Right lobe of liver (tissue), 6 donors: ENCODE results near the gene FCHO1. TPM values are rescaled to one million over a fixed set of nuclear protein-coding genes. Genes with fewer than 3 reads are reported as not detected.
A peak's percentile ranks its signal among the peaks of the same experiment; 100 is the strongest.

Experiments
- ATAC-seq, 4 donors: fragments of 200-7000 bp; cut with Tn5 transposase; one replicate each; pipeline ENCODE4 v1.9.1; 2020; ENCODE audit warnings: mild to moderate bottlenecking in 4 of 4, moderate library complexity in 4 of 4
- DNase-seq, 3 donors: peaks; one replicate each; pipeline ENCODE4 v3.0.0-alpha.2; 2020
- H3K27ac ChIP-seq, 3 donors: fragments of 200-600 bp; one replicate each; pipeline ENCODE4 v1.8.0; 2022
- H3K27me3 ChIP-seq, 2 donors: fragments of 200-600 bp; one replicate each; pipeline ENCODE4 v1.8.0; 2022
- H3K36me3 ChIP-seq, 4 donors: fragments of 200-600 bp; sonication (generic) in 1 of 4; one replicate each; pipeline versions ENCODE4 v1.5.1 to v1.8.0; 2017 to 2022; ENCODE audit warnings: control low read depth in 1 of 4
- H3K4me1 ChIP-seq, 4 donors: fragments of 200-600 bp; sonication (generic) in 1 of 4; one replicate each; pipeline versions ENCODE4 v1.5.1 to v1.8.0; 2017 to 2022; ENCODE audit warnings: control low read depth in 1 of 4
- H3K4me3 ChIP-seq, 3 donors: fragments of 200-600 bp; one replicate each; pipeline ENCODE4 v1.8.0; 2022
- H3K9me3 ChIP-seq, 4 donors: fragments of 200-600 bp; sonication (generic) in 1 of 4; one replicate each; pipeline versions ENCODE4 v1.5.1 to v1.8.0; 2017 to 2022; ENCODE audit warnings: control low read depth in 1 of 4
- POLR2A ChIP-seq: fragments of 450-650 bp; IDR thresholded peaks from one replicate; pipeline ENCODE4 v1.6.1; 2017; ENCODE audit warnings: antibody characterized with exemption, mild to moderate bottlenecking
- WGBS: methylation state at CpG from one replicate; pipeline ENCODE4 v1.1.6; 2018; ENCODE audit warnings: low coverage, low lambda C conversion rate; ENCODE audit not compliant: insufficient coverage; ENCODE audit errors: missing lambda C conversion rate; 5-methylcytosine and 5-hydroxymethylcytosine counted together
- intact Hi-C, 2 donors: fragments of 100-400 bp; cut with DNase I; formaldehyde crosslinking; loops; one replicate each; pipeline versions ENCODE4 v1.11.2 to v1.14.1; 2022
- total RNA-seq, 6 experiments: library from RNA; depleted of rRNA in 2 of 6; stranded (reverse); fragments of >200 nt in 2 of 6; fragmentation: NEBNext Ultra II Directional in 3 of 6; extraction: Animal tissue kit (Norgen Biotek cat#: 25700) in 3 of 6; gene quantifications; one replicate each; pipeline versions ENCODE4 v1.1.0 to v1.2.4, GENCODE V29; 2016 to 2023
- TF ChIP-seq, protein P1 (sequence below), 4 donors: fragments of 200-600 bp in 3 of 4; fragments of 450-650 bp in 1 of 4; IDR thresholded peaks; one replicate each; pipeline versions ENCODE4 v1.5.1 to v1.8.0; 2016 to 2022; ENCODE audit warnings: antibody characterized with exemption in 4 of 4, mild to moderate bottlenecking in 2 of 4
- donor health status: DM: no; HTN: yes; CAD: no.
- donor health status: DM: no; HTN: no; CAD: no.
- donor health status: DM: no; HTN: no; CAD: no.
- donor health status: DM: no; HTN: yes; CAD: no.
- donor health status: DM: no; HTN: yes; CAD: no.

FCHO1 gene
- total RNA-seq, 6 experiments from 2014 or later = 0.93 to 3.6 (median 1.3) TPM

DNA sequence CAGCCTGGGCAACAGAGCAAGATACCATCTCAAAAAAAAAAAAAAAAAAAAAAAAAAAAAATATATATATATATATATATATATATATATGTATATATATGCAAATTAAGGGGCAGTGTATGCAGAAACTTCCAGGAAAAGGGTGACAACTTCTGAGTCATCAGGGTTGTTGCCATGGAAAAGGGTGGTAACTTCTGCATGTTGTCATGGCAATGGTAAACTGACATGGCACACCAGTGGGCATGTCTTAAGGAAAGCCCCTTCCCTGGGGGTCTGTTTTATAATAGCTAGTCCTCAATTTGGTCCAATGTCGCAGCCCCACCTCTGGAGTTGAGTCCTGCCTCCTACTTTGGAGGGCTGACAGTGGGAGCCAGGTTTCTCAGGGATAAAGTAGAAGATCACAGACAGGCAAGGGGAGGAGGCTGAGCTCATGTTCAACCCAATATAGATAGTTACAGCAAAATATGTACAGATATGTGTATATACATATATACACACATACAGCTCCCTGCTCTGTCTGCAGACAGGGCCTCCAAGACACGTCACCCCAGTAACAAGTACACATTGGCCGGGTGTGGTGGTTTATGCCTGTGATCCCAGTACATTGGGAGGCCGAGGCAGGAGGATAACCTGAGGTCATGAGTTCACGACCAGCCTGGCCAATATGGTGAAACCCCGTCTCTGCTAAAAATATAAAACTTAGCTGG, 7.2 kb upstream of the FCHO1 start:
- H3K36me3 ChIP-seq = no peaks in the 10 kb centered on the region
- intact Hi-C loops = no loop called here
- no peaks in the 10 kb centered on the region for H3K9me3 ChIP-seq
- ATAC-seq (no peak), DNase-seq (no peak)
- no peaks in the 10 kb centered on the region for H3K27me3 ChIP-seq
- 80% methylated on average over 2 of the region's 6 CpGs for WGBS
- H3K4me3 ChIP-seq = no peak overlapping the region
- no peak overlapping the region for H3K27ac ChIP-seq
- H3K4me1 ChIP-seq = no peaks in the 10 kb centered on the region
- TF ChIP-seq, protein P1, sequence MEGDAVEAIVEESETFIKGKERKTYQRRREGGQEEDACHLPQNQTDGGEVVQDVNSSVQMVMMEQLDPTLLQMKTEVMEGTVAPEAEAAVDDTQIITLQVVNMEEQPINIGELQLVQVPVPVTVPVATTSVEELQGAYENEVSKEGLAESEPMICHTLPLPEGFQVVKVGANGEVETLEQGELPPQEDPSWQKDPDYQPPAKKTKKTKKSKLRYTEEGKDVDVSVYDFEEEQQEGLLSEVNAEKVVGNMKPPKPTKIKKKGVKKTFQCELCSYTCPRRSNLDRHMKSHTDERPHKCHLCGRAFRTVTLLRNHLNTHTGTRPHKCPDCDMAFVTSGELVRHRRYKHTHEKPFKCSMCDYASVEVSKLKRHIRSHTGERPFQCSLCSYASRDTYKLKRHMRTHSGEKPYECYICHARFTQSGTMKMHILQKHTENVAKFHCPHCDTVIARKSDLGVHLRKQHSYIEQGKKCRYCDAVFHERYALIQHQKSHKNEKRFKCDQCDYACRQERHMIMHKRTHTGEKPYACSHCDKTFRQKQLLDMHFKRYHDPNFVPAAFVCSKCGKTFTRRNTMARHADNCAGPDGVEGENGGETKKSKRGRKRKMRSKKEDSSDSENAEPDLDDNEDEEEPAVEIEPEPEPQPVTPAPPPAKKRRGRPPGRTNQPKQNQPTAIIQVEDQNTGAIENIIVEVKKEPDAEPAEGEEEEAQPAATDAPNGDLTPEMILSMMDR (IDR thresholded peaks at IDR 0.05) = no peak
- TF ChIP-seq POLR2A = no peak

DNA sequence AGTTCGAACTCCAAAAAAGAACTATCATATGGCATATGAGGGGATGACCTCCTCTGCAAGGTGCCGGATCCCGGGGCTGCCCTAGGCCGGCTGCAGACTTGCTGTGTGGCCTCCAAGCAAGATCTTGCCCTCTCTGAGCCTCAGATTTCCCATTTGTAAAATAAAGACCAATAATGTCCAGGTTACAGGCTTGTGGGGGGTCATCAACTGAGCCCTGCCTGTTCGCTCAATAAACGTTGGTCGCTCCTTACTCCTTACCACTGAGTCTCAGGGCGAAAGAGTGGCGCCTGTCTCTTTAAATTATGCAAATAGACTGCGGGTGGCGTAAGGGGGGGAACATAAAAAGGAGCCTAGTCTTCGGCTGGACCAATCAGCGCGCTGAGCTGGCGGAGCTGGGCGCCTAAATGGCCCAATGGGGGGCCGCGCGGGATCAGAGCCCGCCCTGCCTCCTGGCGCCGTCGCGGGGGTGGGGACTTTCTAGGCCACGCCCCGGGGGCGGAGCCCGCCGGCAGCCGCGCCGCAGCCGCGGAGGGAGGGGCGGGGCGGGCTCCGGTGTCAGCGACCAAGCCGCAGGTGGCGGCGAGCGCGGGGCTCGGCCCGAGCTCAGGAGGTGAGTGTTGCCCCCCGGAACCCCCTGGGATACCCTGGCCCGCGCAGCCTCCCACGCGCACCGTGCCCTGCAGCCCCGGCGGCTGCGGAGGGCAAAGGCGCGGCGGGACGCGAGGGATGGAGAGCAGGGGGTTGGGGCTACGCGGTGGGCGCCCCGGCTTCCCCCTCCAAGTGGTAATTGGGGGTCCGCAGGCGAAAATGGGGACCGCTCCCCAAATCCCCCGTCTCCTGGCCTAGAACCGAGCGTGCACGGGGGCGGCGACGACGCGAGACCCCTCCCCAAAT, 3.8 kb upstream of the FCHO1 start:
- DNase-seq = peak; percentile 86 to 95 (median 92)
- Histone ChIP-seq H3K36me3 (no peaks in the 10 kb centered on the region), H3K4me3 (peak overlapping the region; percentile 31 to 55 (median 34)), H3K27me3 (no peaks in the 10 kb centered on the region), H3K4me1 (no peaks in the 10 kb centered on the region), H3K27ac (no peak overlapping the region), H3K9me3 (no peaks in the 10 kb centered on the region)
- peak; percentile 91 to 96 (median 94) for ATAC-seq
- WGBS = 8% methylated on average over 26 of the region's 75 CpGs
- intact Hi-C loops = no loop called here
- no peak for TF ChIP-seq POLR2A
- TF ChIP-seq, protein P1 (IDR thresholded peaks at IDR 0.05) = no peak

DNA sequence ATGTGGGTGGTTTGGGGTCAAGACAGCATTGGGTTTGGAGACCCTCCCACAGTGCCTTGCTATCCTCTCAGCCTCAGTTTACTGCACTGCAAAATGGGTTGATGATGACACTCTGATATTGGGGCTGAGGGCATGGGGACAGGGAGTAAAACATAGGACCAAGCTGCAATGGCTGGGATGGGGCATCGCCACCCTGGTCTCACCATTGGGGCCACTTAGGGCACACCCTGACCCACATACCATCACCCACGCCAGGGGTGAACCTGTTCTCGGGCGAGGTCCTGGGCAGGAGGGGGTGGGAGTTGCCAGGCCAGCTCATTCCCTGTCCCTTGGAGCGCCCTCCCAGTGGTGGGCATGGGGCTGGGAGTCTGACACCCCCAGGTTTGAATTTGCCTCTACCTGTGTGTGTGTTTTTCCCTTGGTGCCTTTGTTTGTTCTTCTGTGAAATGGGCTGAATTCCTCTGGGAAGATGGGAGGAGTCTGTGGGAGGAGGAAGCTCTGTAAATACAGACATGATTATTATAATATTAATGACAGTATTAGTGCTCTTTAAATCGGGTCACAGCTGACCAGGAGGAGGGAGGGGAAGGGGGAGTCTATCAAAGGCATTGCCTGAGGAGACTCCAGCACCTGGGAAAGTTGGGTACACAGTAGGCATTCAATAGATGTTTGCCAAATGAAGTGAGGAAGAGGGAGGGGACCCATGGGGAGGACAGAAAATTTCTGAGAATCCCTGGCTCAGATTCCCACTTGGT, 2.2 kb upstream of the FCHO1 start:
- TF ChIP-seq, protein P1 (IDR thresholded peaks at IDR 0.05) = no peak
- no peak for TF ChIP-seq POLR2A
- Histone ChIP-seq H3K27ac (no peak overlapping the region), H3K4me3 (no peak overlapping the region), H3K9me3 (no peaks in the 10 kb centered on the region), H3K4me1 (no peaks in the 10 kb centered on the region), H3K27me3 (no peaks in the 10 kb centered on the region), H3K36me3 (no peaks in the 10 kb centered on the region)
- 25% methylated on average over 1 of the region's 6 CpGs for WGBS
- intact Hi-C loops = no loop called here
- DNase-seq = no peak
- ATAC-seq = no peak

DNA sequence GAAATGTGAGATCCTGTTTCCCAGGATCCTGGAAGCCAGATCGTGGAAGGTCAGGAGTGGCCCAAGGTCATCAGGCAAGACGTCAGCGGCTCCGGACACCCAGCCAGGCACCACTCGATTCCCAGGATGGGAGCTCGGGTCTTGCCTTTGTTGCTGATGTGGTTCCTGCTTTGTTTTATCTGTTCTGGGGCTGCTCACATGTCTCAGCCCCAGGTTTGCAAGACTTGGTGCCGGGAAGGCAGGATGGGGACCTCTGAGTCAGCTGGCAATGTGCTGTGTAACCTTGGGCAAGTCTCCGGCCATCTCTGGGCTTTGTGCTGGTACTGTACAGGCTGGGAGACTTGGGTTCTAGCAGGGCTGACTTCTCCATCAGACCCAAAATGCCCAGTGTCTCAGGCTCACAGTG, 1.4 kb upstream of the FCHO1 start:
- ATAC-seq (peak; percentile 6 to 50 (median 28)), DNase-seq (peak in 1 of 3 donors; percentile 39)
- Histone ChIP-seq H3K27ac (peak overlapping the region in 1 of 3 donors; percentile 13), H3K4me1 (no peaks in the 10 kb centered on the region), H3K27me3 (no peaks in the 10 kb centered on the region), H3K36me3 (no peaks in the 10 kb centered on the region), H3K4me3 (no peak overlapping the region), H3K9me3 (no peaks in the 10 kb centered on the region)
- intact Hi-C loops = no loop called here
- no peak for TF ChIP-seq POLR2A
- TF ChIP-seq, protein P1 (IDR thresholded peaks at IDR 0.05) = no peak
- whole genome bisulfite sequencing = 30% methylated on average over 4 of the region's 8 CpGs
